Middle frontal gyrus (tissue), 1 donor: ENCODE measurements around the gene TTLL11.

Source experiments
- DNase-seq: peaks from one replicate; pipeline ENCODE4 v3.0.0-alpha.2; 2015; ENCODE audit warnings: low spot score; ENCODE audit errors: extremely low spot score

The TTLL11 gene

DNA sequence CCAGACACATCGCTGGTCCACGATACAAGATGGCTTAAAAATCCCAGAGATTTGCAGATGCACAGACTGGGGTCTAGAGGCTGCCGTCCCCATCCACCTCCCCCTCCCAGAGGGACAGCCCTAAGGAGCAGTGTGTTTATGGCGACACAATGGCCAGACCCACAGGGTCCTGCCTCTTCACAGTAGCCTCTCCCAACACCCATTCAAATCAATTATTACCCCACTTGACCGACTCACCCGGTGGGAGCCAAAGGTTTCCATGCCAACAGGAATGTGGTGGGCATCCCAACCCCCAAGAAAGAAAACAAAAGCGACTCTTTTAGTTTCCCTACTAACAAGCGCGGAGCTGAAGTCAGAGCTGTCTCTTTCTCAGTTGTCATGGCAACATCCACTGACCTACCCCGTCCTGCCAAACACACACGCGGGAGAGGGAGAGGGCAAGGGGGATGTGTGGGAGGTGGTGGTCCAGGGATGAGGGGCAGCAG lies 209.0 kb downstream of the TTLL11 start:
- no peak for DNase-seq

DNA sequence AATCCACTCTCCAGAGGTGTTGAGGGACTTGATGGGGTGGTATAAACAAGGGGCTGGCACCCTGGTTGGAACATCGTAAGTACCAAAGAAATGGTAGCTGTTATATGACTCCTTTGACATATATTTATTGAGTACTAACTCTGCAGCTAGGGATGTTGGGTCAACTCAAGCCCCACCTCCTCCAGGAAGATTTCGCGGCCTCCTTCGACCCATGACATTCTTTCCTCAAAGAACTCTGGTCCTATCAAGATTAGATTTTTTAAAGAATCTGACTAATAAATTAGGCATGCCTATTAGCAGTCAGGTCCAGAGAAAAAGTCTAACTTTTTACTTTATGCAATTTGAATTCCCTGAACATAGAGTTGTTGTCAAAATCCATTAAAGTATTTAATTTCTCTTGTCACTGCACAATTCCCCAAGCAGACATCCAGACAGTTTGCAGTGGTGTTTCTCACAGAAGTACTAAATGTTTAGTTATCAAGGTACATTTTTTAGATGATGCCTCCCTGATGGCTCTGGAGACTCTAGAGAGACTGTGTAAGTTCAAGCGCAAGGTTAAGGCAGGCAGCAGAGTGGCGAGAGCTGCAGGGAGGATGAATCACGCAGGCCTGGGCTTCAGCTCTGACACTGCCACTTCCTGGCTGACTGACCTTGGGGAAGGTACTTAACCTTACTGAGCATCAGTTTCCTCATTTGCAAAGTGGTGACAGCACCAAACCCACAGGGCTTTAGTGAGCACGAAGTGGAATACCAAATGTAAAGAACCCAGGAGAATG lies 209.6 kb downstream of the TTLL11 start:
- no peak for DNase-seq

DNA sequence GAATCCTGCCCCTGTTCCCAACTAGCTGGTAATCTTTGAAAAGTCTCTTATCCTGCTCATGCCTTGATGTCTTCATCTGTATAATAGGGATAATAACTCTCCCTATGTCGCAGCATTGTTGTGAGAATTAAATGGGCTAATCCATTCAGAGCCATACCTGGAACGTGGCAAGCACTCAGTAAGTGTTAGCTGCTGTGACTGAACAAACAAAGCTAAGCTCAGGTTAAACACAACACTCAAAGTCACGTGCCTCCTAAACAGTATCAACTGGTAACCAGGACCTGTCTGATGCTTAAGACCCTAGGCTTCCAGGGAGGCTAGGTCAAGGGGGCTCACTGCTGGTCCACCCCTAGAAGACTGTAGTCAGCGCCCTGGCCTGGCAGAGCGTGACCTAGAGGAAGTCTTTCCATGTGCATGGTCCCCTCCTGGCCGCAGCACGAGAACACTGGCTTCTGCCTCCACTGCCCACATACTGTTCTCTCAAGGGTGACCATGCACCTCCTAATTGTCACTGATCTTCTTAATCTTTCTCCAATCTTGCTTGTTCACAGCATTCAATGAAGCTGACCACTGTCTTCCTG lies 211.1 kb downstream of the TTLL11 start:
- no peak for DNase-seq

DNA sequence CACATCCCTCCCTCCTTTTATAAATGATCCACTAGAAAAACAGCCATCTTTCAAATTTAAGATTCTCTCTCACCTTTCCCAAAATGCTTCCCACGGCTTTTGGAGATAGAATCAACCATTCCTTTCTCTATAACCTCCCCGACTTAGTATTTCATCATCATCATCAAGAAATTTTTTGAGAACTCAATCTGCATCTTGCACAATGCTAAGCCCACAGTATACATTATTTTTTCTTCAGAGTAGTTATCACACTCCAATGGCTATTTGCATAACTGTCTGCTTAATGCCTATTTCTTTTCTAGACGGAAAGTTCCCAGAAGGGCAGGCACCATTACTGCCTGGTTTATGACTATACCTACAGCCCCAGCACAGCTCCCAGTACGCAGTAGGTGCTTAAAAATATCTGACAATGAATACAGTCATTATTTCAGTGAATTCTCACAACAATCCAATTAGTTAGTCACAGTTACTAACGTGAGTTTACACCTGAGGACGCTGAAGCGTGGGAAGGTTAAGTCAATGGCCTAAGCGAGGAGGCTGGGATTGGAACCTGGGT lies 212.7 kb downstream of the TTLL11 start:
- no peak for DNase-seq

DNA sequence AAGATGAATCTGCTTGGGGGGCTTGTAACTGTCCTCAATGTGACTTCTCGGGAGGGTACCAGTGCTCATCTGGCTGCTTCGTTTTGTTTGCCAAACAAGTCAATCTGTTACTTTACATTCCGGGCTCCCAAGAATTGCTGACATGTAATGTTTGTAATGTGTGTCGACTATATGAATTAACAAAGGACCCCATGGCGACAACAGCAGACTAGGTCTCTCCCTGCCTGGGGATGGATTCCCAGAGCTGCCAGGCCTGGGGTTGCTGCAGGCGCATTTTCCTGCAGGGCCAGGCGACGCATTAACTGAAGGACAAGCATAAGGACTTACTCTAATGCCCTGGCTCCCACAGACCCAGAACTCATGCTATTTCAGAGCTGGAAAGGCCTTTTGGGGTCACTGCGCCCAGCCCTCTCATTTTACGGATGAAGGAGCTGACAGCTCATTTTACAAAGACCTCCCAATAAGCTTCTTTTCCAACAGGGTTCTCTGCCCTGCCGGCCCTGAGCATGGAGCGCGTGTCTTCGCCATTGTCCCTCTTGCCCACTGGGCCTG lies 214.8 kb downstream of the TTLL11 start:
- no peak for DNase-seq

DNA sequence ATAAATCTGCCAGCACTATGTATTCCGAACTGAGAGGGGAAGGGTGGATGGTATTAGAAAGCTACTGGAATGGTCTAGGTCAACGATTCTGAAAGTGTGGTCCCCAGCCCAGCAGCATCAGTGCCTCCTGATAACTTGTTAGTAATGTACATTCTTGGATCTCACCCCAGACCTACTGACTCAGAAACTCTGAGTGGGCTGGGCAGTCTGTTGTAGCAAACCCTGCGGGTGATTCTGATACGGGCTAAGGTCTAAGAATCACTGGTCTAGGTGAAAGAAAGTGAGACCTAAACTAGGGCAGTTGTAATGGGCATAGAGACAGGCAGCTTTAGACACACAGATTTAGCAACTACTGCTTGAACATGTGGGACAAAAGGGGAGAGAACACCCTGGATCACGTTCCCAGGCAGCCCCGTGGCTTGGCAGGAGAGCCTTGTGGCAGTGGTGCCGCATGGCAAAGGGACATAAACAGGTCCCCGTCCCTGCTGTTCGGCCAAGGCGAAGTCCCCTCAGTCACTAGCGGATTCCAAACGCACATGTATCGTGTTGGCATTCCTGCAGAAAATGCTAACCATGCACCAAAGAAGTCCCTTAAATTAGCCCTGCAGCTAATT lies 216.3 kb downstream of the TTLL11 start:
- DNase-seq: no peak

DNA sequence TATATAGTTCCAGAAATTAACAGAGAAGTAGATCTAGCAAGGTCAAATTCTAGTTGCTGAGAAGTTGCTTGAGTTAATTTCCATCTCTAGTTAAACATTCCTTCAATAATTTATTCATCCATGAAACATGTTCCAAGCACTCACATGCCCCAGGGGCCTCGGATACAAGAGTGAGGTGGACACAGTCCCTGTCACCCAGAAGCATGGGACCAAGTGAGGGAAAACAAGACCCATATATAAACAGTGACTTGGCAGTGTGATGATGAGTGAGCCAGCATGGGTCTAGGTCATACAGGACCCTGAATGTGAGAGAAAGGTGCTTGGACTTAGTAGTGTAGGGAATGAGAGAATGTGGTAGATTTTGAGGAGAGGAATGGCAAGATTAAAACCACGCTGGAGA lies 216.9 kb downstream of the TTLL11 start:
- DNase-seq: no peak

DNA sequence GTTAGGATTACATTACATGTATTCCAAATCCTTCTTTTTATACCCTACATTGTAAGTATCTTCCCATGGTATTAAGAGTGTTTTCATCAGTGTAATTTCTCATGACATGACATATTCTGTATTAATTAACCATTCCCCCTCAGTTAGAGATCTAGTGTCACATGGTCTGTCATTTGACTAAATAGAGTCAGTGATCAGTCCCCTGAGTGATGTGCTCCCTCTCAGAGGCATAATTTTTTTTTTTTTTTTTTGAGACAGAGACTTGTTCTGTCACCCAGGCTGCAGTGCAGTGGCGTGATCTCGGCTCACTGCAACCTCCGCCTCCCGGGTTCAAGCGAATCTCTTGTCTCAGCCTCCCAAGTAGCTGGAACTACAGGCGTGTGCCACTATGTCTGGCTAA lies 218.6 kb downstream of the TTLL11 start:
- DNase-seq: no peak

DNA sequence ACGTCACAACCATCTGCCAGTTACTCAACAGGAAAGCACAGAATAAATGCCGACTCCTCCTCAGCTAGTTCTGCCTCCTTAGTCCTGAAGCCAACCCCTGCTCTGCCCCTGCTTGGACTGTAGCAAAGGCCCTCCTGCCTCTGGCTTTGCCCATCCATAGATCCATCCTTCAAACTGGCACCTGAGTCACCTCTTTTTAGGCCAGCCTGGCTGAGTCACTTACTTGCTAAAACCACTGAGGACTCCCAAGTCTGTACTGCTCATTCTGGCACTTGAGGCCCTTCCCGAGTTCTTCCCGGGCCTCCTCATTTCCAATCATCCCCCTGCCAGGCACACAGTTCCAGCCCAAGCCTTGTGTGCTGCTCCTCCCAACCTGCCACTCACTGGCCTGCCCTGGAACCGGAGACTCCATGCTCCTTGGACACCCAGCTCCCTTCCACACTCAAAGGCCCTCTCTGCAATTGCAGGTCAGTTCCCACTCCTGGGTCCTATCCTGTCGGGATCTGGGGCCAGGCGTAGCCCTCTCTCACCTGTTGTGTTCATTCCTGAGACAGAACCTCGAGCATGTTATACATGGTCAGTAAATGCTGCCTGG lies 221.6 kb downstream of the TTLL11 start:
- no peak for DNase-seq

DNA sequence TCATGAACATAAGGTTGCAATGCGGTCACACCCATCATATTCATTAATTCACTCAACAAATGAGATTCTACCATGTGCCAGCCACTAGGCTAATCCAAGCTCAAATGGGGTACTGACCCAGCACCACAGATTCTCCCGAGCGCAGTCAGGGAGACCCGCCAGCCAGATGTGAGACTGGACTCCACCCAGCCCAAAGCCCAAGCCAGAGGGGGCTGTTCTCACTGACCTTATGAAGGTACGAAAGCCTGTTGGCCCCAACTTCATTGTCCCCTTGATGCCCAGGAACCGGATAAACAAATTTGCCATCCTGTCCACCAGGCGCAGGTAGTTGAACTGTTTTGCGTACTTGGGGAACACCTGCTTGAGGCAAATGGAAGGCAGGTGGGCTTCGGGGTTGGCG lies 222.8 kb downstream of the TTLL11 start:
- DNase-seq: no peak

DNA sequence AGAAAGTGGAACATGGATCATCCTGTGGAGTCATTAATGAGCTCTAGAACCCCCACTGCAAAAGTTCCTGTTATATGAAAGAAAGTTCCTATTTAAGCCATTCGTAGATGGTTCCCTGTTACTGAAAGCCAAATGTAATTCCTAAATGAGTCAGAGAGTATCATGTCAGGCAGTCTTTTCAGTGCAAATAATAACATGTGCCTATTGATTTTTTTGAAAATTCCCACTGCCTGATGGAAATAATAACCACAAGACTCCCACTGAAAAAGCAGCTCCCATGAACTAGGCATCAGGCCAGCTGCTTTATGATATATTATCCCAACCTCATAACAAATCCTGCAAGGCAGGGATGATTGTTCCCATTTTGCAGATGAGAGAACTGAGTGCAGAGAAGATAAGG lies 224.5 kb downstream of the TTLL11 start:
- DNase-seq: no peak

DNA sequence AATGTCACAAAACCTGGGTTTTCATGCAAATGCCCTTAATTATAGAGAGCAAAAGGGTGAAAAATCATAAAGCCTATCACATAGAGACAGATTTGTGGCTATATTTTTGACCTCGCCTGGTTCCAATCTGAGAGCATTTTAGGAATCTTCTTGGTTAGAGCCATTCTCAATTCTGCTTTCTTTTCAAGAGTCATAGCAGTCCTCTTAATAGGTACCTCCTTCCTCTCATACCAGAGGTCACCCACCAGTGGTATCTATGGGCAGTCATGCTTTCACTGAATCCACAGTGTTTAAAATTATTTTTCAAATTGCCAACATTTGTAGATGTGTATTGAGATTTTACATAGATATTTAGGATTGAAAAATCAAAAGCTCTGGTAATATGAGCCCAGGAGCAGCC lies 226.2 kb downstream of the TTLL11 start:
- DNase-seq: no peak

DNA sequence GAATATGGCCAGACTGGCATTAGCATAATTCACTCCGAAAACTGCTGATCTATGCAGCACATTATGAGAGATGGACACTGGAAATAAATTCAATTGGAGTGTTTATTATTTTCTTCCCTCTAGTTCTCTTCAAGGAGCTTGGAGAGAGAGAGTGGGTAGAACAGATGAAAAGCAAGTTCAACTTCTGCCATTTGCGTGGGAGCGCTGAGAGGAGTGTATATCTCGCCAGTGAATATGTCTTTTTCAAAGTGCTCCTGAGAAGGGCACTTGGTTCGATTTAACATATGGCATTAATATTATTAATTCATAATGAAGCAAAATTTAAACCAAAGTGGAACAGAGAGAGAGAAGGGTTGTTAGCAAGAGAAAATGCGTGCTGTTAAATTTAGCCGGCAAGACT lies 227.2 kb downstream of the TTLL11 start:
- DNase-seq: peak; percentile 37

DNA sequence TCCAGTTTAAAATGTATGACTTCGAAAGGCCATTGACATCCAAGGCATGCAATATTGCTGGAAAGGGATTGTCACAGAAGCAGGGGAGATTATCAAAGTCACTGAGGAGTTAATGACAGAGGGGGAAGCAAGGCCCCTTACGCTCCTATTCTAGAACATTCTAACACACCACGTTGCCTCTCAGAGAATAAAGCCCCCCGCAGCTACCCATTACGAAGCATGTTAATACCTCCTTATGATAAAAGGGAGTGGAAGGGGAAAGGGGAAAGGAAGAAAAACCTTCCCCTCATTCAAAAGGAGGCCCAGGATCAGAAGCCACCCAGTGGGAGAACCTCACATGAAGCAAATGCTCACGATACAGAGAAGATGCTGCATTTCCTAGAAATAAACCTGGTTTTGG lies 228.0 kb downstream of the TTLL11 start:
- DNase-seq: no peak

DNA sequence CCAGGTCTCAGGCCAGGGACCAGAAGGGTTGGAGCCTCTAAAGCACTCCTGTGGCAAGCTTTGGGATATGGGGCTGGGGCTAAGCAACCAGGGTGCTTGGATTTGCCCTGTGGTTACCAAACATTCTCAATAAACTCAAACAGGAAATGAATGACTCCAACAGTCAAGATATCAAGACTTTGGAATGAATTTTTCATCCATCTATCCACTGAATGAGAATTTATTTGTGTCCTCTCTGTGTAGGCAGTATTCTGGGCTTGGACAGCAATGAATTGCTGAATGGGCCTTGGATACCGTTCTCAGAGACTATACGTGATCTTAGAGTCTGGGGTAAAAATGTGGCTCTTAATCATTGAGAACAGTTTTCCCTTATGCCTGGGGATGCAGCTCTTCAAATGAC lies 229.2 kb downstream of the TTLL11 start:
- no peak for DNase-seq

DNA sequence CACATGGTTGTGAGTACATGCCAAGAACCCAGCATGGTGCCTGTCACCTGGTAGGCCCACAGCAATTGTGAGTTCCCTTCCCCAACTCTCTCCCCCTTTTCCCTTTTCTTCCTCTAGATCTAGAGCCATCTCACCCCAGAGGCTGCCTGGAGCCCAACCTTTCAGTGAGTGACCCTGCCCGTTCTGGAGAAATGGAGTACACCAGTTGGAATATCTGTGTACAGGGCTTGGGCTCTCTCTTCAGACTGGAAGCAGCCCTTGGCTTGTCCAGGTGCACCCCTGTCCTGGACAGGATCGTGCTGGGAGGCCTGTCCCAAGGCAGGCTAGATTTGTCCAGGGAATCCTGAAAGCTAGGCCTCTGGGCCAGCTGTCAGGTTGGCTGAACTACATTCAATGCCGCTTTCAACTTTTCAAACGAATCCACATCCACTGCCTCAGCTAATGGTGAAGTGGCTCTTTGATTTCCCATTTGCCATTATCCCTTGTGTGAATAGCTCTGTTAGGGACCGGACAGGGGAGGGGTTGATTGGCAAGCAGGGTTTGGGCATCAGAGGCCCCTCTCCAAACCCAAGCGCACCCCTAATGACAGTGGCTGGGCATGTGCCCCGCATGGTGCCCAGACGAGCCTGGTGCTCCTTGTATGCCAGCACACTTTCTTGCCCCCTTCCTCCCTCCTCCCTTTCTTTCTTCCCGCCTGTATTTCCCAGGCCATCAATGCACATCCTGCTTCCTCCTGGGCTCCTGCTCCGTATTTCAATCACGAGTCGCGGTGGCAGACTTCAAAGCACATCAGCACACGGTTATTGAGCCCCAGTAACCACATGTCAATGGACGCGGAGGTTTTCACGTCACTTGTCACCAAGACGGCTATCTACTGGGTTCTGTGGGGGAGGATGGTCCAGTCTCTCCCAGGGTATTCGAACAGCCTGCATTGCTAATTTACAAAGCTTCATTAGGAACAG lies 230.5 kb downstream of the TTLL11 start:
- DNase-seq: no peak

DNA sequence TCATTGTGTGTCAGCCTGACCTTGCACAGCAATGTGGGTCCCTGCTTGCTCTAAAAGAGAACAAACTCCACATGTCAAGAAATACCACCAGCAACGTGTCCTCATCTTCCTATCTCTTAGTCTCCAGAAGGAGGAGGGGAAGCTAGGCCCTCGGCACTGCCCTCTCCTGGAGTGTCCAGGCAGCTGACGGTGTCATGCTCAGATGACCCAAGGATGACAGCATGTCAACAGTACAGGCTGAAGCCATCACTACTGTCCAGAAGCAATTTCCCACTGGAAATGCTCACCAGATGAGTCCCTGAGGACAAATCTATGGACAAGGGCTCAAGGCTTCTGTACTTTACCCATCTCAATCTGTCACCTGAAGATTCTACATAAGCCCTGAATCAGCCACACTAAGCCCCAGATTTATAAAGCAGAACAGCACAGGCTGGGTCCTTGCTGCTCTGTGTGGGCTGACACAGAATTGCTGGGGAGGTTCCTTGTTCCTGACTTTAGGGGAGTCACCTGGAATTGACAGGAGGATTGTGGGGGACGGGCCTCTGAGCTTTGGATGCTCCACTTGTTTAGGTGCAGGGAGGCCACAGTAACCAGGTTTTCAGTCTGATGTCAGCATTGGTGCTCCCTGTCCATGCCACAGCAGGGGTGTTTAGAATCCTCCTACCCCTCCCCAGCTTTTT lies 231.5 kb downstream of the TTLL11 start:
- no peak for DNase-seq

DNA sequence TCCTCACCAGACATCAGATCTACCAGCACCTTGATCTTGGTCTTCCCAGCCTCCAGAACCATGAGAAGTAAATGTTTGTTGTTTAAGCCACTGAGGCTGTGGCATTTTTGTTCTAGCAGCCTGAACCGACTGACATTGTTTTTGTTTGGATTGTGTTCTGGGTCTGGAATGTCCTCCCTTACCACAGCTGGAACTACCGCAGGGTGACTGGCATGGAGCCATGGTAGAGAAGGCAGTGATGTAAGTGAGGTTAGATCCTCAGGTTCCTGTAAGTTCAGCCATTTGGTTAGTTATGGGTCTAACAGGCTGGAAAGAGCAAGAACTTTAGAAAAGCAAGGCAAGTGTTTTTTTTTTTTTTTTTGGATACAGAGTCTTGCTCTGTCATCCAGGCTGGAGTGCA lies 232.4 kb downstream of the TTLL11 start:
- no peak for DNase-seq

DNA sequence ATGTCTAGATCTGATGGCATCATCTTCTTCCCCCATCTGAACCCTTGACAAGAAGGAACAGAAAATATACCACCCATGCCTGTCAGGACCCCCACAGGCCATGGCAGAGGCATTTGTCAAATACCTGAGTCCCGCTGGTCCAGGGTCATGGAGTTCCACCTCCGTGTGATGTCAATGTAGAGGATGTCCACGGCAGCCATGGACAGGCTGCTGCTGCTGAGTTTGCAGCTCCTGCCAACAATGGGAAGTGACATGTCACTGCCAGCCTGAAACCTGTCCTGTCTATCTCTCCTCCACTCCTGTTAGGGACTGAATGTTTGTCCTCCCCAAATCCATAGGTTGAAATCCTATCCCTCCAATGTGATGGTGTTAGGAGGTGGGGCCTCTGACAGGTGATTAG lies 232.9 kb downstream of the TTLL11 start:
- DNase-seq: no peak

DNA sequence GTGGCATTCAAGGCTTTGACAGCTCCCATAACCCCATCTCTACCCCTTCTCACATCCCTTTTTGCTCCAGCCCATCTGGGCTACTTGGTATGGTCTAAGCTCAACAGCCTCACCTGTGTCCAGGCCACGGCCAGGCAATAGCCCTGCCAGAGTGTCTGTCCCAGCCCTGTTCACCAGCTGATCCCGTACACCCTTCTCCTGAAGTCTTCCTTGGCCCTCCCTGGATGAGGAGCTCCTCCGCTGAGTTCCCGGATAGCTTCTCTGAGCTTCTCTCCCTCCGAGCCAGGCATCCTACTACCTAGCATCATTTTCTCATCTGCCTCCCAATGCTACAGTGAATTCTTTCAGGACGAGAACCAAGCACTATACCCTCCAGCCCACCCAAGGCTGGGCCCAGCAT lies 233.5 kb downstream of the TTLL11 start:
- DNase-seq: no peak
